Pulmonary artery endothelial cell (primary cell): ENCODE results near the gene SLC22A6. TPM values are rescaled to one million over a fixed set of nuclear protein-coding genes. Genes with fewer than 3 reads are reported as not detected.
"Not testable (repeated sequence)": the region's sequence is repeated elsewhere in the genome, so short reads cannot be mapped to it uniquely, and the experiment has no call there.

Experiments
- DNase-seq: peaks from one replicate; pipeline ENCODE4 v3.0.0-alpha.2; 2011; ENCODE audit warnings: low read depth, low spot score
- total RNA-seq: library from RNA; depleted of rRNA; stranded (reverse); fragments of >200 nt; gene quantifications from 2 replicates; pipeline ENCODE4 v1.2.3, GENCODE V29; 2014

Gene SLC22A6
- total RNA-seq, 1 donor from 2014 or later: not detected

DNA sequence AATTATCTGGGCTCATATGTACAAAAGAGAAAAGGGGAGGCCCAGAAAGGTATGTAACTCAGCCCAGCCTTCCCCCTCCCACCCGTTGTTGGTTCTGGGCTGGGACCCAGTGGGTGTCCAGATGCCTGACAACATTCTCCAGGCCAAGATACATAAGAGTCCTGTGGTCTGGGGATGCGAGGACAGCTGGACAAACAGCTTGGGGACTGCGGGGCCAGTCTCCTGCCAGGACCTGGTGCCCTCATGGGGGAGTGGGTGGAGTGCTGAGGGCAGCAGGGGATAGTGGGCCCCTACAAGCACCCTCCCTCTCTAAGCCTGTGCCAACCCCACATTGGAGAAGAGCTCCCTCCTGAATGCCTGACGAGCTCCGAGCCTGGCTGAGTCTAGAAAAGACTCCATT is 3.5 kb upstream of the SLC22A6 start:
- DNase-seq: no peak

DNA sequence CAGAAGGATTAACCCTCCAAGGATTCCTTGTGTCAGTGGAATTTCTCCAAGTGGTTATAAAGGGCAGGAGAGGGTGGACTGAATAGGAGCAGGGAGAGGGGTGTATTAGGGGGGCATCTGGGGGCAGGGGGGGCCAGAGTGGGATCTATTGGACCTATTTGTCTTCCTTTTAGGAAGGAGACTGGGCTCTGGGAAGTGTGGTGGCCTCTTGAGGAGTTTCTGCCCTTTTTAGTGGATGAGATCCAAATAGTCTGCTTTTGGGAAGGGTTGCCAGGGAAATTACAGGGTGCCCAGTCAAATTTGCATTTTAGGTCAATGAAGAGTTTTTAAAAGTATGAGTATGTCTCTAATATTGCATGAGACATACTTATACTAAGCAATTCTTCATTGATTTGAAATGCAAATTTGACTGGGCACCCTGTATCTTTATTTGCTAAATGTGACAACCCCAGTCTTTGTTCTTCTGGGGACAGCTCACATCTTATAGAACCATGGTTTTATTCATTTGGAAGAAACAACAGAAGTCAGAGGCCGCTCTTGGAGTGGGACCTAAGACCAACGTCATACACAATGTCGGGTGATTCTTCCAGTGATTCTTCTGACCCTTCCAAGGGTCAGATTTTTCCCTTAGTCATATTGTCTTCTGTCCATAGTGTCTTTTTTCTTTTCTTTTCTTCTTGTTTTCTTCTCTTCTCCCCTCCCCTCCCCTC is 429 bp upstream of the SLC22A6 start:
- DNase-seq: no peak

DNA sequence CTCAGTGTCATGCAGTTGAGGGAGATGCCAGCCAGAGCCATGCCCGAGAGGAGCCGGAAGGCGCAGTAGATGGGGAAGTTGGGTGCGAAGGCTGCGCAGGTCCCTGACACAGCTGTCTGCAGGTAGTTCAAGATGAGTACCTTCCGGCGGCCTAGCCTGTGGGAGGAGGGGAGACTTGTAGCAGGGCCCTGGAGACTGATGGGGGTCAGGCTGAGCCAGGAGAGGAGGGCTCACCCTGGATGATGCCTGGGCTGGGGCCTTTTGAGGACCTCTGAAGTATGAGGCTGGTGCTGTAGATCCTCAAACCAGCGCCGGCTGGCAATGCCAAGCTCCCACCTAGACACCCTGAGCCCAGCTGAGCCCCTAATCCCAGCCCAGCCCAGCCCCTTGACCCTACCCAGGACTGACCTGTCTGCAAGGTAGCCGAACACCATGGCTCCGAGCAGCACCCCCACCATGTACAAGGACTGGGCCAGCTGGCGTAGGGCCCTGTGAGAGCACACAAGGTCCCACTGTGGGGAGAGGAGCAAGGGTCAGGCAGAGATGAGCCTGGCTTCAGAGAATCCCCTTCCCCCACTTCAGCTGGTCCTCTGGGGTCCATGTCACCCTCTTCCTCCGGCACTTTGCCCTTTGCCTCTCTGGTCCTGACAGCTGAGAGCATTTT is 1.1 kb downstream of the SLC22A6 start:
- no peak for DNase-seq

DNA sequence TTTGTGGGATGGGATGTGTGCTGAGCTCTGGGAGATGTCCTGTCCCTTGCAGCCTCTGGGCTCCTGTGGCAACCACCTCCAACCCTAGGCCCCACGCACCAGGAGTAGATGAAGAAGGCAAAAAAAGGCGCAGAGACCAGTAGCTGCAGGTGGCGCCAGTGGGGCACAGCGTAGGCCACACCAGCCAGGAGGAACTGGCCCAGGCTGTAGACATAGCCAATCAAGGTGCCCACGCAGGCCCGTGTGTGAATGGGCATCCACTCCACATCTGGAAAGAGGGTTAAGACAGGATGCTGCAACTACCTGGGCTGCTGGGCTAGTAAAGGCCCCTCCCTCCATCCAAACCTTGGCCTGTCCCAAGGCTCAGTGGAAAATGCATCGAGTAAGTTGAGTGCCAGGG is 3.0 kb downstream of the SLC22A6 start:
- DNase-seq: no peak

DNA sequence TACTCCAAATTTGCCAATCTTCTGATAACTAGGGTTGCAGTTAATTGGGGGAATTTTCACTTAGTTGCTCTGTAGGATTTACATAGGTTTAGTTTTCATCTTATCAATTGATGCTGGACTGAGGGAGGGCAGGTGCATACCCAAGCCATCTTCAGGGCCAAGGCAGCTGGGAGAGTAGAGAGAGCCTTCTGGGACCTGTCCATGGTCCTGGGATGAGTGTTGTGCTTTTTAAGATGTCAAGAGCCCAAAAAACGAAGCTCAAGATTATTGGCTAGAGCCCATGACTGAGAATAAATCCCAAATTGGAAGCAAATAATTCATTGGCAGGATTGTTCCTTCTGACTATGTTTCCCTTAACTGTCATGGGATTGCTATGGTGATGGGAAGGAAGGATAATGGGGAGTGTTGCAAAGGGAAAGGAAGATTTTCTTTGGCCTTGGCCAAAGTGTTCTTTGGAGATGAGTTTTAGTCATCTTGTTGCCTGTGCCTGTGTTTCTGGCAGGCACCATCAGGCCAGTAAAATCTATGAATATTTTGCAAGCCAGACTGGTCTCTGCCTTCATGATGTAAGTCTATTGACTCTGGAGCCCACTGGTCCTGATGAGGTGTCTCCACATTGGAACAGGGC is 4.5 kb downstream of the SLC22A6 start:
- no peak for DNase-seq

DNA sequence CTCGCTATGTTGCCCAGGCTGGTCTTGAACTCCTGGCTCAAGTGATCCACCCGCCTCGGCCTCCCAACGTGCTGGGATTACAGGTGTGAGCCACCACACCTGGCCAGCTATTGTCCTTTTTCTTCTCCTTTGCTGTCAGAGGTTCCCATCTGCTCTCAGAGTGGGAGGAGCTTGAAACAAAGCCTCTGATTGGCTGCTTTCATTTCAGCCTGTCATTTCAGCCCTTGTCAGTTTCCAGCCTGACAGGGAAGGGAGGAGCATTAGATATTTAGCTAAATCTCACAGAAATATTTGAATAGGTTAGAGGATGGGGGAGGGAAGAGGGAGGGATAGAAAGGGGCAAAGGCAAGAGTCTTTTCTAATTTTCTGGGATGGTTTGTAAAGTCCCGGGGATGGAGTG is 8.7 kb downstream of the SLC22A6 start:
- DNase-seq: no peak

DNA sequence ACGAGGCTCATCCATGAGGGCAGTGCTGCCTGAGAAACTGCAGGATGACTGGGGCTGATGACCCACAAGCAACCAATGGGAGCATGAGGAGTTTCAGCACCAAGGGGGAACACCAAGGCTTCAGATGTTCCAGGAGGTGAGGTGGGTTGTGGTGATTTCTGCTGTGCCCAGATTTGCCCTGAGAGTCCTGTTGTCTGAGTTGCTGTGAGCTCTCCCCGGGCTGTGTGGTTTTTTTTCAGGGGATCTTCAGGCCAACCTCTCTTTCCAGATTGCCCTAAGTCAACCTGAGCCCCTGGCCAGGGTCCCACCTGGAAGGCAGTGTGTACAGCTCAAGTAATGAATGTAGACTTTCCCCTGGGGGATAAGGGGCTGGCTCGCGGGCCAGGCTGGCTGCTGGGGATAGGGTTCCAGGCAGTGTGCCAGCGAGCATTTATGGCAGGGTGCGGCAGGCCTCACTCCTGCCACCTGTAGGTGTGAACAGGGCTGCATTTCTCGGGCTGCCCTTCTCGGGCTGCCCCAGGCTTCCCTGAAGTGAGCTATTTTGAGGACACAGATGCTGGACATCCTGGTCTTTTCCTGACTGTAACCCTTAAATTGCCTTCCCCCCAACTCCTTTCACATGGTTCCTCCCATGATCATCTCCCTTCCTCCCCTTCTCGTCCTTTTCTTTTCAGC is 9.8 kb downstream of the SLC22A6 start:
- DNase-seq: no peak

DNA sequence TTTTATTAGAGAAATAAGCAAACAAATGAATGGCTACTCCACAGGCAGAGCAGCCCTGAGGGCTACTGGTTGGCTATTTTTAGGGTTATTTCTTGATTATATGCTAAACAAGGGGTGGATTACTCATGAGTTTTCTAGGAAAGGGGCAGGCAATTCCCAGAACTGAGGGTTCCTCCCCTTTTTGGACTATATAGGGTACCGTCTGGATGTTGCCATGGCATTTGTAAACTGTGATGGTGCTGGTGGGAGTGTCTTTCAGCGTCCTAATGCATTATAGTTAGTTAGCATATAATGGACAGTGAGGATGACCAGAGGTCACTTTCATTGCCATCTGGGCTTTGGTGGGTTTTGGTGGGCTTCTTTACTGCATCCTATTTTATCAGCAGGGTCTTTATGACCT is 19.2 kb downstream of the SLC22A6 start:
- no peak for DNase-seq

DNA sequence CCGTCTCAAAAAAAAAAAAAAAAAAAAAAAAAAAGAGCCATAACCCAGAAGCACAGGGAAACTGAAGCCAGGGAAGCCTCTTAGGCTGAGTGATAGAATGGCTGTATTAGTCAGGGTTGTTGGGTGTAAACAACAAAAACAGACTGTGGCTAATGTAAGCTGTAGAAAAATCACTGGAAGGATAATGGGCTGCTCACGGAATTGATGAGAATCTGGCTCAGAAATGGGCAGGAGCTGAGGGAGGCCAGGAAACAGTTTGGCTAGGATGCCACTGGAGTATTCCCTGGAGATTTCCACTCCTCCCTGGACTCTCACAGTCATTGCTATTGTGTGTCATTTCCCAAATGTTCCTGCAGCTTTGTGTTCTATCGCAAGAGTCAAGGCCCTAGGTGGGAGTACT is 22.4 kb downstream of the SLC22A6 start:
- no peak for DNase-seq

DNA sequence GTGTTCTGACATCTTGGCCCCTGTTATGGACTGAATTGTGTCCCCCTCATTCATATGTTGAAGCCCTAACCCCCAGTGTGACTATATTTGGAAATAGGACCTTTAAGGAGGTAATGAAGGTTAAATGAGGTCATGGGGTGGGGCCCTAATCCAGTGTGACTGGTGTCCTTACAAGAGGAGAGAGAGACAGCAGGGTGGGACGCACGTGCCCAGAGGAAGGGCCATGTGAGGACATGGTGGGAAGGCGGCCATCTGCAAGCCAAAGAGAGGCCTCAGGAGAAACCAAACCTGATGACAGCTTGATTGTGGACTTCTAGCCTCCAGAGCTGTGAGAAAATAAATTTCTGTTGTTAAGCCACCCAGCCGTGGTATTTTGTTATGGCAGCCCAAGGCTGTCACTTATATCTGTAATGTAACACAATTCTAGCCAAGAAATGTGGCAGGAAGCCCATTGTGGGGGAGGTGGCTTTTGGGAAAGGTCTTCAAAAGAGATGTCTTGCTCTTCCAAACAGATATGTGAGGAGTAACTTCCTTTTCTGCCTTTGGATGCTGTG is 23.7 kb downstream of the SLC22A6 start:
- DNase-seq: no peak

DNA sequence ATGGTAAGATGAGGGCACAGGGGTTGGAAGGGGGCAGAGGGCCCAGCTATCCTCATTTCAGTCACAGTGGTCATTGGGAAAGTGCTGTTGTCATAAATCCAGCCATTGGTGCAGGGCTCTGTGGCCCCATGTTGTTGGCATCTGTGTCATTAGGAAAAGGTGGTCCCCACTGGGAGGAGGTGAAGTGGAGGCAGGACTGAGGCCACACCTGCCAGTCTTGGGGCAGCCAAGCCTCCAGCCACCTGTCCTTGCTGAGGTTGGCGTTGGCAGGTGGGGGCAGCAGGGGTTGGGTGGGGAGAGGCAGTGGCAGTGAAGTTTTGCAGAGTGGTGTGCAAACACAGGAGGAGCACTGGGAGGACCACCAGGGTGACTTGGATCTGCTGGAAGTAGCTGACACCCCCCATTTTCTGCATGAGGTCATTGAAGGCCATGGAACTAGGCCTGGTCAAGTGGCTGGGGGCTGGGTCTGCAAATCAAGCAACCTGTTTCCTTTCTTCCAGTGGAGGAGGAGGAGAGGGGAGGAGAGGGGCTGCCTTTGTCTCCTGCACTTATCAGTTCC is 25.3 kb downstream of the SLC22A6 start:
- no peak for DNase-seq

DNA sequence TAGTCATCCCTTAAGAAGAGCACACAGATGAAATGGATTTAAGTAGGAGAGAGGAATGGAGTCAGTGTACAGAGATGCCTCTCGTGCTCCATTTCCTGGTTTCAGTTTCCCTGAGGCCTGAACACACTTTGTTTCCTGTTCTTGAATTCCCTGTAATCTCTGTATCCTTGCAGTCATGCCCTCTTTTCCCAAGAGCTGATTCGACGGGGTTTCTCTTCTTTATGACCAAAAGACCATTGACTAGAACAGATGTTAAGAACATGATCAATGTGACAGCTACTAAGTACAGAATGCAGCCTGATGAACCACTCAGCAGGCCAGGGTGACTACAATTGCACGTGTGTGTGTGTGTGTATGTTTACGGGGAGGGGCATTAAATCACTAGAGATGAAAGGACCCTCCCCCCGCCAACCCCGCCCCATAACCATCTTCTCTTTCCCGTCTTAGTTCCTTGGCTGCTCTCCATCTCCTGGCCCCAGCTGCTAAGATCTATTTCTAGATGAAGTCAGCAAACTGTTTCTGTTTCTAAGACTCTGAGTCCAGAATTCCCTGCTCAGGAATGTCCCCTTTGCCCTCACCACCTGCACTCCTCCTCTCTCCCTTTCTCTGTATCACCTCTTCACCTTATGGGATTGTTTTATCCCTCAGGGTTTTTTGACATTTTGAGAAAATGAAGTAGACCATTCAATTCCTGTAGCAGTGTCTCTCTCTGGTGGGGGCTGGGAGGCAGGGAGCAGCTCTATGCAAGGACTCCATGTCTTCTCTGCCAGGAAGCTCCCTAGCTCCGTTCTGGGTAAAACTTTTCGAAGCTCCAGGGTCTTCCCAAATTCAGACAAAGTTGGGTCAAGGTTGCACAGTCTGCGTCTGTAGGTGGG is 26.0 kb downstream of the SLC22A6 start:
- DNase-seq: no peak

DNA sequence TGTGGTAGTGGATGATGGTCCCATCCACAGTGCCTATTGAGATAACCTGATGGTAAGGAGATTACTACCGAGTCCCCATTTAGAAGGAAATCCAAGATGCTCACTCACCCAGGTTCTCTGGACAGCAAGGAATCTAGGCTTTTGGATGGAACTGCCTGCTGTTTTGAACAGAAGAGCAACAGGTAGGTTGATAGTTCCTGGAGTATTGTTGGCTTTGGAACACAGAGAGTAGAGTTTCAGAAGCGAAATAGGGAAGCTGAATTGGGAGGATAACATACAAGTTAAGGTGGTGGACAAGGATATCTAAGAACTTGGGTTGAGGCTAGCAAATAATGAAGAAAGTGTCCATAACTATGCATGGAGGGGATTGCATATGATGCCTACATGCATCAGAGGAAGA is 27.6 kb downstream of the SLC22A6 start:
- no peak for DNase-seq

DNA sequence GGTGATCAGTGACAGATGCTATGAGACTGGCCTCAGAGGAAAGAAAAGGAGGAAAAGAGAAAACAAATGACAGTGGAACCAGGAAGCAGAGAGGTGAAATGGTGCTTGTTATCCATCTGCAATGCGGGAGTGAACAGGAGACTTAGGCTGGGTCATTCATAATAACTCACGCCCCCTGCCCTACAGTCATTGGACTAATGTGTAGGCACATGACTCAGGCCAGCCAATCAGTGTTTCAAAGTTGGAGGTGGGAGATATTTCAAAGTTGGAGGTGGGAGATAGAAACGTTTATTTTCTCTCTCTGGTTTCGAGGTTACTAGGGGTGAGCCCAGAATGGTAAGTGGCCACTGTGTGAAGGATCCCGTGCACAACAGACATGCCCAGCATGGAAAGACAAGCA is 30.3 kb downstream of the SLC22A6 start:
- no peak for DNase-seq

DNA sequence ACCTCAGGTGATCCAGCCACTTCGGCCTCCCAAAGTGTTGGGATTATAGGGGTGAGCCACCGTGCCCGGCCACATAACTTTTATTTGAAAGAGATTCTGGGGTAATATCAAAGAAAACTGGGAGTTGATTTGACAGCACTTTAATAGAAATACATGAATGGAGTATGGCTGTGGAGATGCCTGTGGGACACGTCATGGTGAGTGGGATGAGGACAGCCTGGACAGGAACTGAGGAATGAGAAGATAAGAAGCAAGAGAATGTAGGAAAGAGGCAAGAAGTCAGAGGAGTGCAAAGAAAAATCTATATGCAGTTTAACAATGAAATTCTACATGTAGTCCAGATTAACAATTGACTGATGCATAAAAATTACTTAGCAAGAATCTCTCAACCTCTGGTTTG is 31.0 kb downstream of the SLC22A6 start:
- DNase-seq: no peak

DNA sequence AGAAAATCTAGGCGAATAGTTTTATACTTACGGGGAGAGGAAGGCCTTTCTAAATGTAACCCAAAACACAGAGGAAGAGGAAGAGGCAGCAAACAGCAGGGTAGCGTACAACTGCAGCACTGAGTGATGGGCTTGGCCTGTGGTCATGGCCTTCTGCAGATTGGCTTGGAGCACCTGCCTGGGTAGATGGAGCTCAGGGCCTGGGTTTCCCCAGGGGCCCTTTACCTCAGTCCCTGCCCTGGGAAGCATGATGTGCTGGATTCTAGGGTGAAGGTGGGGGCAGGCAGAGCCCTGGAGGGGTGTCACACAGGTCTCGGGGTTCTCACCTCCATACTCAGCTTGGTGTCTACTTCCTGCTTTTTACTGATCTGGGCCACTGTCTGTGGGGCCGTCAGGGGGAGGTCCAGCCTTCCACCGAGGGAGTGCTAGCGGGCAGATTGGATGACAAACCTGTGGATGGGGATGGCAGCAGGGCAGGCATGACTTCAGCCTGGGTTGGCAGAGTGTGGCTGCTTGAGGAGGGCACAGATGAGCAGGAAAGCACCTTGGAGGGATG is 35.9 kb downstream of the SLC22A6 start:
- no peak for DNase-seq

DNA sequence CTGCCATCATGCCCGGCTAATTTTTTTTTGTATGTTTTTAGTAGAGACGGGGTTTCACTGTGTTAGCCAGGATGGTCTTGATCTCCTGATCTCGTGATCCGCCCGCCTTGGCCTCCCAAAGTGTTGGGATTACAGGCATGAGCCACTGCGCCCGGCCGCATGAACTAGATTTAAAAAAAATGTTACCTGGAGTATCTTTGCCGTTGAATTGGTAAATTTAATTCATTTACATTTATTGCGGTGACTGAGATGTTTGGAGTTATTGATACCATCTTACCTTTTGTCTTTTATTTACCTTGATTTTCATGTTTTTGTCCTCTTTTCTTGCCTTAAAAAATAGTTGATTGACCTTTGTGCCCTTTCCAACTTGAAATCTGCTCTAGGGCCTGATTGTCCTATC is 39.2 kb downstream of the SLC22A6 start:
- not testable (repeated sequence) for DNase-seq

DNA sequence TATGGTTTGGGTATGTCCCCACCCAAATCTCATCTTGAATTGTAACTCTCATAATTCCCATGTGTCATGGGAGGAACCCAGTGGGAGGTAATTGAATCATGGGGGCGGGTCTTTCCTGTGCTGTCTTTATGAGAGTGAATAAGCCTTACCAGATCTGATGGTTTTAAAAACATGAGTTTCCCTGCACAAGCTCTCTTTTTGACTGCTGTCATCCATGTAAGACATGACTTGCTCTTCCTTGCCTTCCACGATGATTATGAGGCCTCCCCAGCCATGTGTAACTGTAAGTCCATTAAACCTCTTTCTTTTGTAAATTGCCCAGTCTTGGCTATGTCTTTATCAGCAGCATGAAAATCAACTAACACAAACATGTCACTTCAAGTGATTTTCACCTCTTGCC is 47.2 kb downstream of the SLC22A6 start:
- DNase-seq: not testable (repeated sequence)

DNA sequence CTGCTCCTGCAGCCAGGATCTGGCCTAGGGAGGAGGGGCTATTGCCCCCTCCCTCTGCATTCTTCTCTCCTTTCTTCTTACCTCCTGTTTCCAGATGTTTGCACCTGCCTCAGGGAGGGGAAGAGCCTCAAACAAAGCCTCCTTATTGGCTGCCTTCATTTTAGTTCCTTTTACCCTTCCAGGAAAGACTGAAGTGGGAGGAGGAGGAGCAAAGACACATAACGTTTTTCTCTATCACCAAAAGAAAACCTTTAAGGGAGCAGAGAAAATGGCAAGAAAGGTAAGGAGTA is 50.3 kb downstream of the SLC22A6 start:
- no peak for DNase-seq

DNA sequence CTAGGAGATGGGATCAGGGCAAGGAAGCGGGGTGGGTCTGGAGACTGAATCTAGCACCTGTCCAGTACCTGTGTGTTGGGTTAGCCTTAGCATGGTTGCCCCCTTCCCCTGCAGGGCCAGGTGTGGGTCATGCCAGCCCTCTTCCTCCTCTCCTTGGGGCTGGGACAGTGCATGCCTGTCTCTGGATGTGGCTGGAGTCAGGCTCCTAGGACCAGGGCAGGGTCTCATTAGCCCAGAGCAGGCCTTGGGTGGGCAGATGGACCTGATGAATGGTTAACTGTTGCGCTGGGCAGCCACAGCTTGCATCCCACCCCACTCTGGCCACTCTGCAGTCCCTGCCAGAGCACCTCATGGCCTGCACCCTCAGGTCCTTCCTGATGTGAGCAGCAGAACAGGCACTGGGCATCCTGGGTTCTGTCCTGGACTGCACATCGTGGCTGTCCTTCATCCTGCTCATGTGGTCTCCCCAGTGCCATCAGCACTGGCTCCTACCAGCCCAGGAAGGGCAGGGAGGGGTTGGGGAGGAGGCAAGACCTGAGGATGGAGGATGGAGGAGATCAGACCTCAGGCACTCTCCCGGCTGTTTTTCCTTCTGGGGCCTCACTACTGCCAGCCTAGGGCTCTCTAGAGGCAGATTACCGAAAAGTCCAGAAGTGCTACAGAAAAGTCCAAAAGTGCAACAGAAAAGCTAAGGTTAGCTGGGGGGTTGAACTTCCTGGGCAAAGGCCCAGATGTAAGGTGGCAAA is 50.8 kb downstream of the SLC22A6 start:
- DNase-seq: no peak
